LHCN-M2 (cell line): ENCODE measurements around the gene JARID2. TPM values are rescaled to one million over a fixed set of nuclear protein-coding genes. Genes with fewer than 3 reads are reported as not detected.

Experiments
- DNase-seq: peaks from one replicate; pipeline ENCODE4 v3.0.0-alpha.2; 2012; ENCODE audit warnings: low read depth
- total RNA-seq: library from RNA; depleted of rRNA; stranded (reverse); fragments of >200 nt; gene quantifications from 2 replicates; pipeline ENCODE4 v1.2.3, GENCODE V29; 2014

The JARID2 gene
- total RNA-seq, 1 experiment from 2014 or later = 3.8 TPM

- DNase-seq = no peak
Observed at GRCh38 chr6:15416932-15417509, 171.2 kb downstream of the JARID2 start.

- DNase-seq = peak; percentile 21
Observed at GRCh38 chr6:15417811-15418210, 171.9 kb downstream of the JARID2 start.

- no peak for DNase-seq
Observed at GRCh38 chr6:15419493-15419892, 173.6 kb downstream of the JARID2 start.

- no peak for DNase-seq
Observed at GRCh38 chr6:15420959-15421438, 175.1 kb downstream of the JARID2 start.

GRCh38 chr6:15421945-15422733, 176.3 kb downstream of the JARID2 start:
- no peak for DNase-seq

- peak; percentile 32 for DNase-seq
Observed at GRCh38 chr6:15423286-15423993, 177.6 kb downstream of the JARID2 start.

GRCh38 chr6:15425947-15426346, 180.1 kb downstream of the JARID2 start:
- DNase-seq = no peak

- DNase-seq = no peak
Observed at GRCh38 chr6:15426395-15426794, 180.5 kb downstream of the JARID2 start.

GRCh38 chr6:15426901-15427300, 181.0 kb downstream of the JARID2 start:
- no peak for DNase-seq

GRCh38 chr6:15427331-15428070, 181.6 kb downstream of the JARID2 start:
- no peak for DNase-seq

GRCh38 chr6:15429141-15430110, 183.6 kb downstream of the JARID2 start:
- peak; percentile 78 for DNase-seq

- DNase-seq = no peak
Observed at GRCh38 chr6:15430186-15430585, 184.3 kb downstream of the JARID2 start.

GRCh38 chr6:15430931-15431405, 185.1 kb downstream of the JARID2 start:
- DNase-seq = no peak

GRCh38 chr6:15431762-15432483, 186.1 kb downstream of the JARID2 start:
- peak; percentile 36 for DNase-seq

- no peak for DNase-seq
Observed at GRCh38 chr6:15433511-15433861, 187.6 kb downstream of the JARID2 start.

- DNase-seq = peak; percentile 32
Observed at GRCh38 chr6:15434263-15434662, 188.4 kb downstream of the JARID2 start.

GRCh38 chr6:15434823-15435380, 189.0 kb downstream of the JARID2 start:
- DNase-seq = no peak

GRCh38 chr6:15435468-15435867, 189.6 kb downstream of the JARID2 start:
- DNase-seq = no peak

GRCh38 chr6:15436451-15436850, 190.6 kb downstream of the JARID2 start:
- no peak for DNase-seq
